ENCODE data around the gene CYTH2.
"Not testable (repeated sequence)": the region's sequence is repeated elsewhere in the genome, so short reads cannot be mapped to it uniquely, and the experiment has no call there.

The CYTH2 gene

DNA sequence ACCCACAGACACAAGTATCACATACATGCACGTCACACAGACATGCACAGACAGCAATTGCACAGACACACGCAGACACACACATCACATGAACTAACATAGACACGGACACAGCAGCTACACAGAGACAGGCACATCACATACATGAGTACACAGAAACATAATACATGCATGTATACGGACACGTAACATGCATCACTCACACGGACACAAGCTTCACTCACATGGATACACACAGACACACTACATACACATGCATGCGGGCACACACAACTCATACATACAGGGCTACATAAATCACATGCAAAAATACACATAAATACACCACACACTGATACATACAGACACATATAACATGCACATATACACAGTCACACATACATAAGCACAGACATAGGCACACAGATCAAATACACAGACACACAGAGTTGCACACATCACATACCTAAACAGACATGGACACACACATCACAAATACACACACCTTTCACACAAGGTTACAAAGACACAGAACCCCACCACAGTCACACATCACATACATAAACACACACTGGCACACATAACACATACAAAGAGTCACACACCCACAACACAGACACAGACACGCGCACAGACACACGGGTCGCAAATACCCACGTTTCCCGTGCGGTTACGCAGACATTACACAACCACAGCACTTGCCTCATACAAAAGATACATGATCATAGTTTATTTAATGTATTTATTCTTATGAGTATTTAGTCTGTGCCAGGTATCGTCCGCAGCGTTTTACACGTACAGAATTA lies 43.5 kb downstream of the CYTH2 start:
- no peak for DNase-seq (ENCODE audit: low read depth)

DNA sequence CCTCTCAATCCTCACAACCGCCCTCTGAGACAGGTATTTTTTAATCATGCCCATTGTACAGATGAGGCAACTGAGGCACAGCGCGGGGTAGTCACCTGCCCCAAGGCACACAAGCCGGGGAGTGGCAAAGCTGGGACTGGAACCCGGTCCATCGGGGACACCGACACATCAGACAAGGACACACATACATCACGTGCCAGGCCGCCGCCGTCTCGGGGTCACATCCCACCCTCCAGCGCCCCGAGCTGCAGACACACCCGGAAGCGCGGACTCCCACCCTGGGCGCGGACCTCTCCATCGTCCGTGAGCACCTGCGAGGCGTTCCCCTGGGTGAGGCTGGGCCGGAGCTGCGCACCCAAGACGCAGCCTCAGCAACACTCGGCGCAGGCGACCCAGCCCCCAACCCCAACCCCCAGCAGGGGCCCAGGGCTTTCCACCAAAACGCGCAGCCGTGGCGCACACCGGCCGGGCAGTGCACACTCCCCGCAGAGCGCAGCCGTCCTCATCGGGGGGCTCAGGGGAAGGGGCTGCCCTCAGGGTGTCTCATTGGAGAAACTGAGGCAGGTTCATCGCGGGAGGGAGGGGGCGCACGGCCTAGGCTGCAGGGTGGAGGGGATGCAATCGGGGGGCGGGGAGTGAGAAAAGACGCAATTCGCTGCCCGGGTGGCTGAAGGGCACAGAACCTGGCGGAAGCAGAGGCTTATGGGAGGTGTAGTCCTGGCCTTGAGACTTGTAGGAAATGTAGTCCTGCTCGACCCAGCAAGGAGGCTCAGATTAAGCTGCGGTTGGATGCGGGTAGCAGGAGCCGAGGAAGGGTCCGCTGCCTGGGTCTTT lies 44.3 kb downstream of the CYTH2 start:
- no peak for DNase-seq (ENCODE audit: low read depth)

DNA sequence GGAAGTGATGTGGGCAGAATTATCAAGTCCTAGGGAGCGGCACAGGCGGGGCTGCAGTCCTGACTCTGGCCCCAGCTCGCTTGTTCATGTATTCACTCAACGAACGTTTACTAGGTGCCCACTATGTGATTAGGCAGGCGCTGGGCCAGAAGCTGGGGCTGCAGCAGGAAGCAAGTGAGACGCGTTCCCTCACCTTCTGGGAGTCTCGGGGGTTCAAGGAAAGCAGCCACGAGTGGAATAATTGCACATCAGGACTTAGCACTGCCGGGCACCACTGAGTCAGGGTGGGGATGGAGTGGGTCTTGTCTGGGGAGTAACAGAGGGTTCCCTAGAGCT lies 44.9 kb downstream of the CYTH2 start:
- no peak for DNase-seq (ENCODE audit: low read depth)

DNA sequence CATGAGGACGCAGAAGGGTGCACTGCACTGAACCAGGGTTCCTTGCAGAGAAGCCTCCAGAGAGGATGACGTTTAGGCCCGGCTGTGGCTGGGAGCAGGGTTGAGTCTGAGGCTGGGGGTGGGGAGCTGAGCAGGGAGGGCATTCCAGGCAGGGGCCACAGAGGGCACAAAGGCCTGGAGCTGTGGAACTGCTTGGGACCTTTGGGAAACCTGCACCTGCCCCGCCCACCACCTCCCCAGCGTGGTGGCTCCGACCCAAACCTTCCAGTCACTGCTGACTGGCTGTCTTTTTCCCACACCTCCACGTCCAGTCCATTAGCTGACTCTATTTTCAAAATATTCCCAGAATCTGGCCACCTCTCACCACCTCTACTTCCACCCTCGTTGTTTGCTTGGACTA lies 47.4 kb downstream of the CYTH2 start:
- no peak for DNase-seq (ENCODE audit: low read depth)

DNA sequence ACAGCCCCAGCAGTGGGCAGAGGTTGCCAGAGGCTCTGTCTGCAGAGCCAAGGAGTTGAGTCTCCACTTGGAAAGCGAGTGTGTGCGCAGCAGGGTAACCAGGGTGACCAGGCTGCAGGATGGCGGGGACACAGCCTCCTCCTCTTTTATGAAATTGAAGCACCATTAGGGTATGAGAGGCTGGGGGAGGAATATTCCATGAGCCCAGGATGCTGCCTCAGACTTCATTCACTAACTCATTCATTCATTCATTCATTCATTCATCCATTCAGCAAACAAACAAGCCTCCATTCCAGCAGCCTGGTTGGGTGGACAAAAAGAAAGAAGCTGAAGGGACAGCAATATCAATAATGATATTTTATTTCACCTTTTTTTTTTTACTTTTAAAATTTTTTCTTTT lies 49.0 kb downstream of the CYTH2 start:
- no peak for DNase-seq (ENCODE audit: low read depth)

DNA sequence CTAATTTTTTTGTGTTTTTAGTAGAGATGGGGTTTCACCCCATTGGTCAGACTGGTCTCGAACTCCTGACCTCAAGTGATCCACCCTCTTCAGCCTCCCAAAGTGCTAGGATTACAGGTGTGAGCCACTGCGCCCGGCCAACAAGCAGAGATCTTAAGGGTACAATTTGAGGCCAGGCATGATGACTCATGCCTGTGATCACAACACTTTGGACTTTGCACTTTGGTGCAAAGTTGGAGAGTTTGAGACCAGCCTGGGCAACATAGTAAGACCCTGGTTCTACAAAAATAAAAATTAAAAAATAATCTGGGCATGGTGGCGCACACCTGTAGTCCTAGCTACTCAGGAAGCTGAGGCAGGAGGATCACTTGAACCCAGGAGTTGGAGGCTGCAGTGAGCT lies 50.3 kb downstream of the CYTH2 start:
- not testable (repeated sequence) for DNase-seq (ENCODE audit: low read depth)

DNA sequence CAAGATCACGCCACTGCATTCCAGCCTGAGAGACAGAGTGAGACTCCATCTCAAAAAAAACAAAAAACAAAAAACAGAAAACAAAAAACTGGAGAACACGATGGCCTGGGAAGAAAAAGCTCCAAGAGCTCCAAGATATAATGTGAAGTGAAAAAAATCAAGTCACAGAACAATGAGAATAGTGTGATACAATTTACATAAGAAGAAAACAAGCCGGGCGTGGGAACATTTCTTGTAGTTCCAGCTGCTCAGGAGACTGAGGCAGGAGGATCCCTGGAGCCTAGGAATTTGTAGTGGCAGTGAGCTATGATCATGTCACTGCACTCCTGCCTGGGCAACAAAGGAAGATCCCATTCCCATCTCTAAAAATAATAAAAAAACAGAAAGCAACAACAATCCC lies 51.0 kb downstream of the CYTH2 start:
- no peak for DNase-seq (ENCODE audit: low read depth)

DNA sequence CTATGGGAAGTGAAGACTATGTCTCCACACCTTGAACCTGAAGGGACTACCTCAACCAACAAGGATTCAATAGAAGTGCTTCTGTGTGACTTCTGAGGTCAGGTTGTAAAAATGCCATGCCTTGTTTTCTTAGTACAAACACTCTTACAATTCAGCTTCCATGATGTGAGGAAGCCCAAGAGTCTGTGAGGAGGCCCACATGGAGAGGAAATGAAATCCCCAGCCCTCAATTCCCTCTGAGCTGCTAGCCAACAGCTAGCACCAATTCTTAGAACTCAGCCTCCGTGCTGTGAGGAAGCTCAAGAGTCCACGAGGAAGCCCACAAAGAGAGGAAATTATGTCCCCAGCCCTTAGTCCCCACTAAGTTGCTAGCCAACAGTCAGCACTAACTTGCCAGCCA lies 55.1 kb downstream of the CYTH2 start:
- no peak for DNase-seq (ENCODE audit: low read depth)

DNA sequence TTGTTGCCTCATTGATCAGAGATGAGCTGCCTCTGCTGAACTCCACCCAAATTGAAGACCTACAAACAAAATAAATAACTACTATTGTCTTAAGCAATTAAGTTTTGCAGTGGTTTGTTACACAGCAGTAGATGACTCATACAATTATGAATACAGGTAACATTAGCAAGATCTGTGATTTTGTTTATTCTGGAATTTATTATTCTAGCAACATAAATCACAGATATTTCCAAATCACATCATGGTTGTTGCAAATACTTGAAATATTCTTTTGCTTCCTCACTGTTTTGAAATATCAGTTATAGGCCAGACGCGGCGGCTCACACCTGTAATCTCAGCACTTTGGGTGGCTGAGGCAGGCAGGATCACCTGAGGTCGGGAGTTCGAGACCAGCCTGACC lies 55.6 kb downstream of the CYTH2 start:
- DNase-seq (ENCODE audit: low read depth), result no peak

DNA sequence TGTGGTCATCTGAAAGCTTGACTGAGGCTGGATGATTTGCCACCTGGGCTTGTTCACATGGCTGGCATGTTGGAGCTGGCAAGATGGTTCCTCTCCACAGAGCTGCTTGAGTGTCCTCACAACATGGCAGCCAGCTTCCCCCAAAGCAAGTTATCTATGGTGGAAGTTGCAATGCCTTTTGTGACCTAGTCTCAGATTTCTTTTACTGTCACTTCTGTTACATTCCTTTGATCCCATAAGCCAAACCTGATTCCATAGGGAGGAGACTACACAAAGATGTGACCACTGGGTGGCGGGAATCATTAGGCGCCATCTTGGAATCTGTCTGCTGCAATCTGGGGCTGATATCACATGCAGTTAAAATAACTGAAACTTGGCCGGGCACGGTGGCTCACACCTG lies 60.0 kb downstream of the CYTH2 start:
- DNase-seq (ENCODE audit: low read depth), result no peak

DNA sequence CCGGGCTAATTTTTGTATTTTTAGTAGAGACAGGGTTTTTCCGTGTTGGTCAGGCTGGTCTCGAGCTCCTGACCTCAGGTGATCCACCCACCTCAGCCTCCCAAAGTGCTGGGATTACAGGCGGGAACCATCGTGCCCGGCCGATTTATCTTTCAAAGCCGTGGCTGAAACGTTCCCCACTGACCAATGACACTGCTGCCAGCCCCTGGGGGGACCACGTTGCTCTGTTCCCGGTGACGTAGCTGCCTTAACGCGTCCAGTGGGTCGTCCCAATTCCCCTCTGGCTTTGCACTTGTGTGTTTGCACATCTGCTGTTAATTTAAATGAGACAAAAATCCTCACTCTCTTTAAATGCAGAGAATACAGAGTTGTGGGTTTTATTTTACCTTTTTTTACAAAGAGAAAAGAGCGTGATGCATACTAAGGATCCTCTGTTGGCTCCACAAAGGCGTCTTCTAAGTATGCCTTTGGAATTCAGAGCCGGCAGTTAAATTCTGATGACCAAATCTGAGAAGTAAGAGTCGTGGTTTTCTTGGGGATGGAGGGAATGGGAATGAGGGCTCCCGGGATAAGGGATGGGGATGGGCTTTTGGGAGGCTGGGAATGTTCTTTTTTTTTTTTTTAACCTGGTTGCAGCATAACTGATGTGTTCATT lies 61.0 kb downstream of the CYTH2 start:
- DNase-seq (ENCODE audit: low read depth), result no peak

DNA sequence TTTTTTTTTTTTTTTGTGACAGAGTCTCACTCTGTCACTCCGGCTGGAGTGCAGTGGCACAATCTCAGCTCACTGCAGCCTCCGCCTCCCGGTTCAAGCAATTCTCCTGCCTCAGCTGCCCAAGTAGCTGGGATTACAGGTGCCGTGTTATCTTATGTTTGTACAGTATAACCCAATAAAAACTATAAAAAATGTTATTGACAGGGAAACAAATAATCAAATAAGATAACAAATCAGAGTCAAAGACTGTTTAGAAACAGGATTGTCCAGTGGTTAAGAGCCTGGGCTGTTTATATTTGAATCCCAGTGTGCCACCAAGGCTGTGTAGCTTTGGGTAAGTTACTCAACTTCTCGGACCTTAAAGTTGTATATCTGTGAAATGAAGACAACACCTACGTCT lies 61.6 kb downstream of the CYTH2 start:
- DNase-seq (ENCODE audit: low read depth), result no peak
